ENCODE data around the gene HTRA2. TPM values are rescaled to one million over a fixed set of nuclear protein-coding genes. Genes with fewer than 3 reads are reported as not detected.

Gene HTRA2
- total and polyA plus RNA-seq, 9 of the 15 experiments (the other 6 are each of a cell fraction or from before 2014, with no cell fraction given) = 54.2 to 71.2 (median 65.8) TPM

DNA sequence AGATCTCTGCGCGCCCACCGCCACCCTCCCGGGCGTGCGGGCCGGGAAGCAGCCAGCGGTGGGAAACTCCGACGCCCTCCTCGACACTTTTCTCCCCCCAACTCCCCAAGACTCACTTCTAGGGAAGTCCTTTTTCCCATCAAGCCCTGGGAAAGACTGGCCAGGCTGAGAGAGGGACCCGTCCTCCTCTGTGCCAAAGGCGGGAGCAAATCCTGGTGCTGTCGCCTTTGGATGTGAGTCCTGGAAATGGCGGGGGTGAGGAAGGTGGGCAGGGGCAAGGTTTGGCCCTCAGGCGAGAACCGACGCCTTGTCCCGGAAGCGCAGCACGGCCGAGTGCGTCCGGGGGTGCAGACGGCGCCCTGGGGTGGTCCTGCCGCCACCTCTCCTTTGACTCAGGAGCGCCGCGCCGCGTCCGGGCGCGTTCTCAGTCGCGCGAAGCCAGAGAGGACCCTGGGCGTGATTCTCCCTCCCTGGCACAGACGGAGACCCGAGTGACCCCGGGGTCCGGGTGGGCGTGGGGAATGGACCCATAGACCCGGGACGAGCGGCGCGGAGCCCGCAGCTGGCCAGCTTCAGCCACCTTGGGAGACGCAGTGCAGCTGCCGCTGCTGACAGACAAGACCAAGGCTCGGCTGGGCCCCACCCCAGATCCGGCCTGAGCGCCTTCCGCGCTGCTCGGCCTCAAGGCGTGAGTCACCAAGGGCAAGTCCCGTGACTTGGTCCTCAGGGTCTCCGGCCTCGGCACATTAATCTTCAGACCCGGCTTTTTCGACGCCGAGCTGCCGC lies 26.8 kb upstream of the HTRA2 start (continued):
- peak; percentile 30 for TF ChIP-seq REST (IDR thresholded peaks at IDR 0.05; ENCODE audit: borderline replicate concordance)
- no peak; the same call in none of the 2 replicates for TF ChIP-seq REST (CRISPR knock-in tag; IDR thresholded peaks at IDR 0.05; ENCODE audit: low read depth)
- TF ChIP-seq BCL6 (CRISPR knock-in tag; IDR thresholded peaks at IDR 0.05) = no peak
- TF ChIP-seq ZNF431 (CRISPR knock-in tag; IDR thresholded peaks at IDR 0.05) = no peak; the same call in 1 of the 2 replicates
- no peak for TF ChIP-seq HNRNPK (IDR thresholded peaks at IDR 0.05; ENCODE audit: low read depth, low read length, poor library complexity, severe bottlenecking)
- TF ChIP-seq ZNF696 (CRISPR knock-in tag; conservative IDR thresholded peaks at IDR 0.05) = no peak
- peak; percentile 67 for TF ChIP-seq GABPA (tag; conservative IDR thresholded peaks at IDR 0.05; ENCODE audit: low read depth)
- TF ChIP-seq SMAD3 (CRISPR knock-in tag; conservative IDR thresholded peaks at IDR 0.05) = no peak
- peak; percentile 62 for TF ChIP-seq KLF1 (tag; IDR thresholded peaks at IDR 0.05)
- TF ChIP-seq MTA3 (IDR thresholded peaks at IDR 0.05; ENCODE audit: borderline replicate concordance) = peak; percentile 63
- no peak for TF ChIP-seq NR2C1 (IDR thresholded peaks at IDR 0.05)
- TF ChIP-seq NR2C1 (tag; IDR thresholded peaks at IDR 0.05) = 0 out of 2 replicates have a peak, but pooled peaks have one; percentile 27
- TF ChIP-seq RBM22 (IDR thresholded peaks at IDR 0.05; ENCODE audit: low read depth, low read length, poor library complexity, severe bottlenecking) = peak; percentile 40
- TF ChIP-seq, protein P1, sequence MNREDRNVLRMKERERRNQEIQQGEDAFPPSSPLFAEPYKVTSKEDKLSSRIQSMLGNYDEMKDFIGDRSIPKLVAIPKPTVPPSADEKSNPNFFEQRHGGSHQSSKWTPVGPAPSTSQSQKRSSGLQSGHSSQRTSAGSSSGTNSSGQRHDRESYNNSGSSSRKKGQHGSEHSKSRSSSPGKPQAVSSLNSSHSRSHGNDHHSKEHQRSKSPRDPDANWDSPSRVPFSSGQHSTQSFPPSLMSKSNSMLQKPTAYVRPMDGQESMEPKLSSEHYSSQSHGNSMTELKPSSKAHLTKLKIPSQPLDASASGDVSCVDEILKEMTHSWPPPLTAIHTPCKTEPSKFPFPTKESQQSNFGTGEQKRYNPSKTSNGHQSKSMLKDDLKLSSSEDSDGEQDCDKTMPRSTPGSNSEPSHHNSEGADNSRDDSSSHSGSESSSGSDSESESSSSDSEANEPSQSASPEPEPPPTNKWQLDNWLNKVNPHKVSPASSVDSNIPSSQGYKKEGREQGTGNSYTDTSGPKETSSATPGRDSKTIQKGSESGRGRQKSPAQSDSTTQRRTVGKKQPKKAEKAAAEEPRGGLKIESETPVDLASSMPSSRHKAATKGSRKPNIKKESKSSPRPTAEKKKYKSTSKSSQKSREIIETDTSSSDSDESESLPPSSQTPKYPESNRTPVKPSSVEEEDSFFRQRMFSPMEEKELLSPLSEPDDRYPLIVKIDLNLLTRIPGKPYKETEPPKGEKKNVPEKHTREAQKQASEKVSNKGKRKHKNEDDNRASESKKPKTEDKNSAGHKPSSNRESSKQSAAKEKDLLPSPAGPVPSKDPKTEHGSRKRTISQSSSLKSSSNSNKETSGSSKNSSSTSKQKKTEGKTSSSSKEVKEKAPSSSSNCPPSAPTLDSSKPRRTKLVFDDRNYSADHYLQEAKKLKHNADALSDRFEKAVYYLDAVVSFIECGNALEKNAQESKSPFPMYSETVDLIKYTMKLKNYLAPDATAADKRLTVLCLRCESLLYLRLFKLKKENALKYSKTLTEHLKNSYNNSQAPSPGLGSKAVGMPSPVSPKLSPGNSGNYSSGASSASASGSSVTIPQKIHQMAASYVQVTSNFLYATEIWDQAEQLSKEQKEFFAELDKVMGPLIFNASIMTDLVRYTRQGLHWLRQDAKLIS (CRISPR knock-in tag; IDR thresholded peaks at IDR 0.05) = peak; percentile 25; the same call in 1 of the 2 replicates
- TF ChIP-seq ZBTB7A (IDR thresholded peaks at IDR 0.05; ENCODE audit: borderline replicate concordance, control insufficient read depth, low read depth, low read length) = peak; percentile 52
- TF ChIP-seq ETV5 (CRISPR knock-in tag; IDR thresholded peaks at IDR 0.05; ENCODE audit: low read depth) = peak; percentile 92
- 0 out of 4 replicates have a peak, but pooled peaks of 1 of the 2 experiments have one; percentile 18 for TF ChIP-seq ARNT (IDR thresholded peaks at IDR 0.05)

Data from K562 (cell line).